A673 (cell line): ENCODE results near the gene VPS26B.

Experiments used
- CTCF ChIP-seq: fragments of 300-800, 200-600 bp; sonication (generic); conservative IDR thresholded peaks from 2 replicates; pipeline ENCODE4 v1.5.1; 2017; ENCODE audit warnings: low read depth, mild to moderate bottlenecking, antibody characterized with exemption, low read length, moderate library complexity, mixed read lengths
- EZH2 ChIP-seq: fragments of 200-600 bp; sonication (generic); IDR thresholded peaks from 2 replicates; pipeline ENCODE4 v1.6.1; 2017; ENCODE audit warnings: borderline replicate concordance, low read depth, mild to moderate bottlenecking, mixed read lengths, antibody characterized with exemption, low read length; ENCODE audit not compliant: poor library complexity, severe bottlenecking

DNA sequence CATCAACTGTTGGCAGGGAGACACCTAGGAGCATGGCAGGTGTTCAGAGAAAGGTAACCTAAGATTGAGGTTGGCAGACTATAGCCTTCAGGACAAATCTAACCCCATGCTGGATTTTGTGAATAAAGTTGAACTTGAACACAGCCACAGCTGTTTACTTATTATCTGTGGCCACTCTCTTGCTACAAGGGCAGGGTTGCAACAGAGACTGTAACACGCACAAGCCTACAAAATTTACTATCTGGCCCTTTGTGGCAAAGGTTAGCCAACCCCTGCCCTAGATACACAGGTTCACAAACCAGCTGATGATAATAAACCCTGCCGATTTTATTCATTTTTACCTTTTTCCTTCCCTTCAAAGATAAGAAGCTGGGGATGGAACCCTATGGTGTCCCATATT lies 26.2 kb downstream of the VPS26B start:
- no peak for TF ChIP-seq CTCF
- no peak for TF ChIP-seq EZH2
